ENCODE measurements around the gene CGA.
"Not testable (repeated sequence)": the region's sequence is repeated elsewhere in the genome, so short reads cannot be mapped to it uniquely, and the experiment has no call there.

The CGA gene

GRCh38 chr6:87095087-87095509, at the start of gene CGA:
CGA (minus strand) TSS chr6:87095106; CDS start chr6:87088200, 6,906 bp downstream.
- no peak for DNase-seq (ENCODE audit: low spot score)

- not testable (repeated sequence) for DNase-seq (ENCODE audit: low spot score)
These were observed 45.0 kb upstream of the CGA start for GRCh38 chr6:87139927-87140326.

GRCh38 chr6:87139236-87139635, 44.3 kb upstream of the CGA start:
- peak; percentile 62 for DNase-seq (ENCODE audit: low spot score)

GRCh38 chr6:87136963-87137362, 42.1 kb upstream of the CGA start:
- no peak for DNase-seq (ENCODE audit: low spot score)

- DNase-seq (ENCODE audit: low spot score): no peak
These were observed 32.8 kb upstream of the CGA start for GRCh38 chr6:87127737-87128136.

GRCh38 chr6:87126501-87126900, 31.6 kb upstream of the CGA start:
- no peak for DNase-seq (ENCODE audit: low spot score)

- no peak for DNase-seq (ENCODE audit: low spot score)
These were observed 29.2 kb upstream of the CGA start for GRCh38 chr6:87124074-87124473.

- DNase-seq (ENCODE audit: low spot score): no peak
These were observed 27.6 kb upstream of the CGA start for GRCh38 chr6:87122477-87122876.

GRCh38 chr6:87118054-87118453, 23.1 kb upstream of the CGA start:
- DNase-seq (ENCODE audit: low spot score): no peak

GRCh38 chr6:87116922-87117321, 22.0 kb upstream of the CGA start:
- no peak for DNase-seq (ENCODE audit: low spot score)

GRCh38 chr6:87115402-87116135, 20.7 kb upstream of the CGA start:
- DNase-seq (ENCODE audit: low spot score): no peak

- no peak for DNase-seq (ENCODE audit: low spot score)
These were observed 15.7 kb upstream of the CGA start for GRCh38 chr6:87110636-87111035.

GRCh38 chr6:87105823-87106222, 10.9 kb upstream of the CGA start:
- no peak for DNase-seq (ENCODE audit: low spot score)

- DNase-seq (ENCODE audit: low spot score): no peak
These were observed 9.8 kb upstream of the CGA start for GRCh38 chr6:87104667-87105066.

GRCh38 chr6:87103977-87104601, 9.2 kb upstream of the CGA start:
- no peak for DNase-seq (ENCODE audit: low spot score)

GRCh38 chr6:87102151-87102621, 7.3 kb upstream of the CGA start:
- DNase-seq (ENCODE audit: low spot score): no peak

GRCh38 chr6:87101067-87101466, 6.2 kb upstream of the CGA start:
- no peak for DNase-seq (ENCODE audit: low spot score)

- DNase-seq (ENCODE audit: low spot score): no peak
These were observed 5.3 kb upstream of the CGA start for GRCh38 chr6:87100216-87100615.

GRCh38 chr6:87099472-87099871, 4.6 kb upstream of the CGA start:
- DNase-seq (ENCODE audit: low spot score): no peak

GRCh38 chr6:87094576-87094975, 330 bp downstream of the CGA start:
- no peak for DNase-seq (ENCODE audit: low spot score)

- no peak for DNase-seq (ENCODE audit: low spot score)
These were observed 1.3 kb downstream of the CGA start for GRCh38 chr6:87093651-87094050.

- DNase-seq (ENCODE audit: low spot score): no peak
These were observed 1.7 kb downstream of the CGA start for GRCh38 chr6:87093199-87093598.

- no peak for DNase-seq (ENCODE audit: low spot score)
These were observed 2.5 kb downstream of the CGA start for GRCh38 chr6:87092435-87092834.

GRCh38 chr6:87089135-87089534, 5.8 kb downstream of the CGA start:
- DNase-seq (ENCODE audit: low spot score): no peak

All from hematopoietic multipotent progenitor cell treated with erythropoietin and hydrocortisone succinate and interleukin-3 and kit ligand, for 15 days (in vitro differentiated cells).